Stimulated activated CD8-positive, alpha-beta memory T cell treated with anti-CD3 and anti-CD28 coated beads, Interleukin-12 subunit alpha, Interleukin-12 subunit beta, amount 100 ng/mL, for 4 hours (primary cell): Measurements from ENCODE around the gene FAM83D.
"Not testable (repeated sequence)": the region's sequence is repeated elsewhere in the genome, so short reads cannot be mapped to it uniquely, and the experiment has no call there.

Experiments used
- DNase-seq: peaks from one replicate; pipeline ENCODE4 v3.0.0-alpha.2; 2020; ENCODE audit warnings: low read depth

The FAM83D gene

DNA sequence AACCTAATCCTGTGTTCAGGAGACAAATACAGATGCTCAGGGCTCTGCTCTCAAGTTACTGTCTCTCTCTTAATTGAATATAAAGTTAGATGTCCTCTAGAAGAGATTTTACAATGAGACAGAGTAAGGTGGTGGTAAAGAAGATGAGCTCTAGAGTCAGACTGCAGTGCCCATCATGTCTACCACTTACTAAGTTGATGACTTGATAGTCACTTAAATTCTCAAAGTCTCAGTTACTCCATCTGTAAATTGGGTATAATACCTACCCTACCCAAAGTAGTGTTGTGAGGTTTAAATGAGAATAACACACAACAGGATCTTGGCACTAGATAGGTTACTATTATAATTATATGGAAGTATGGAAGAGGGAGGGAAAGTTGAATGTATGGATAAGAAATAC is 37.5 kb downstream of the FAM83D start:
- no peak for DNase-seq

DNA sequence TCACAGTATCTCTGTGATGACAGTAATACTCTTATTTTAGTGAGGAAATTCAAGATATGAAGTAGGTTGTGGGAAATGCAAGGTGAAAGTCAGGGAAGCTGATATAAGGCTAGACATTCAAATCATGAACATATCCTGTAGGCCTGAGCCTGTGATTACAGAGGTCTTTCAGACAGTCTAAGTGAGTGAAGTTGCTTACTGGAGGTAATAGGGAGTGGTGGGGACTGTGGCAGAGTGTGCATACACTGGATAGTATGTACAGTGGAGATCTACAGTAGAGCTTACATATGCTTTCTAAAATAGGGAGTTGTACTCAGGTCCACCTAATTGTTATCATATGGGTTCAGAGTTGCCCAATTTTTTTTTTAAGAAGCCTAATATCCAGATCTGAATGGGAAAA is 39.0 kb downstream of the FAM83D start:
- no peak for DNase-seq

DNA sequence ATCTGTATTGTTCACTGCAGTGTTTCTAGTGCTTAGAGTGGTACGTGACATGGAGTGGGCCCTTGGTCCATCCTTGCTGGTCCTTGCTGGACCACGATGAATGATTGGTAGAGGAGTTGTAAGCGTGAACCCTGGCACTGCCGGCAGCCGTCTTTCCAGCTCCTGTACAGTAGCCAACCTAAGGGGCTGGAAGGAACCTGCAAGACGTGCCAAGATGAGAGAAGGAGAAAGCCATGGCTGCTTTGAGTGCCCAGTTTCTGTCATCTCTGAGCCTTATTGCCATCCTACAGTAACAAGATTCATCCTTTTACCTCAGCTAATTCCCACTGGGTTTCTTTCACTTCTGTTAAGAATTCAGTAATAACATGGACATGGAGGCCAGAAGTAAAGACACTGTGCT is 41.9 kb downstream of the FAM83D start:
- DNase-seq = no peak

DNA sequence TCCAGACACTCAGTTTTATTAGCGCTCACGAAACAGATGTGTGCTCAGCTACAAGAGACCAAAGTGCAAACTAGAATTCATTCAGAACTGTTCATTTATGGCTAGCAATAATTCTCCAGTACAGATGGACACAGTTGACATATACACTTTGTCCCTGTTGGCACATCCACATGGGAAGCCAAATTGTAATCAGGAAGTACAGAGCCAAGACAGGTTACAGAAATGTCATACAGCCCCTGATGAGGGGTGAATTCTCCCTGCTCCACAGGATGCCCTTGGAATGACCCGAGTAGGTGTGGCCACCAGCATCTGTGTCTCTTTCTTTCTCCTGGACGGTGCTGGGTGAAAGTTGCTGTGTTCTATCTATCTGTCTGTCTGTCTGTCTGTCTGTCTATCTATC is 43.5 kb downstream of the FAM83D start:
- DNase-seq = no peak

DNA sequence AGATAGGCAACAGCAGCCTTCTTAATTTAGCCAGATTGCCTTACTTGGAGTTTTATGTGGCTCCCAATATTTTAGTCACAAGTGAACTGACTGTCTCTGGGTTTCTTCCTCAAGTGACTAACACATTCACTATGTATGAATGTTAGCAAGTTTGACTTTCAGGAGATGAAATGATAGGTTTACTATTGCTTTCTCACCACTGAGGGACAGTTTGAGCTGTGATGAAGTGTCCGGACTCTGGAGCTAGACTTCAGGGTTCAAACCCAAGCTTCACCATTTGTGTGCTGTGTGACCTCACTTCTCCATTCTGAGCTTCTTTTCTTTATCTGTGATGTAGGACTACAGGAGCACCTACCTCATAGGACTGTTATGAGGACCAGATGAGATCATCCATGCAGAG is 44.1 kb downstream of the FAM83D start:
- no peak for DNase-seq

DNA sequence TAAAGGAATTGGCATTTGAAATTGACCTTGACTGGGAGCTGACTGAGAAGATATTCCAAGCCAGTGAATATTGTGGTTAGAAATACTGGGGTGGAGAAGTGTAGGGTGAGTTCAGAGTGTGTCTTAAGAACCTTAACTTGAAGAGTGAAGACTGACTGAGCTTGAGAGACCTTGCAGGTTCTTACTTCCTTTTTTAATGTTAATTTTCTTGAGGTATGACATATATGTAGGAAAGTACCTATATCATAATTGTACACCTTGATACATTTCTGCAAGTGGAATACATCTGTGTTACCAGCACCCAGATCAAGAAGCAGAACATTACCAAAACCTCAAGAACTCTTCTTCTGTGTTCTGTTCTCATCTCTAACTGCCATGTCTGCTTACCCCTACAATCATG is 46.9 kb downstream of the FAM83D start:
- DNase-seq = no peak

DNA sequence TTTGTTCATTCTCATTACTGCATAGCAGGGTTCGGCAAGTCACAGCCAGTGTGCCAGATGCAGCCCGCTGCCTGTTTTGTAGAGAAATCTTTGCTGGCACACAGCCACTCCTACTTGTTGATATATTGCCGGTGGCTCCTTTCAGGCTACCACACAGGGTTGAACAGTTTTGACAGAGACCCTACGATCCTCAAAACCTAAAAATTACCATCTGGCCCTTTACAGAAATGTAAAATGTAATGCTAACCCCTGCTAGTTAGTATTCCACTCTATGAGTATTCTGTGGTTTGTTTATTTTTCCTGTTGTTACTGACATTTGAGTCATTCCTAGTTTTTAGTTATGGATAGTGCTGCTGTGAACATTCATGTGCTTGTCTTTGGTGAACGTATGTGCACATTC is 47.4 kb downstream of the FAM83D start:
- DNase-seq = no peak

DNA sequence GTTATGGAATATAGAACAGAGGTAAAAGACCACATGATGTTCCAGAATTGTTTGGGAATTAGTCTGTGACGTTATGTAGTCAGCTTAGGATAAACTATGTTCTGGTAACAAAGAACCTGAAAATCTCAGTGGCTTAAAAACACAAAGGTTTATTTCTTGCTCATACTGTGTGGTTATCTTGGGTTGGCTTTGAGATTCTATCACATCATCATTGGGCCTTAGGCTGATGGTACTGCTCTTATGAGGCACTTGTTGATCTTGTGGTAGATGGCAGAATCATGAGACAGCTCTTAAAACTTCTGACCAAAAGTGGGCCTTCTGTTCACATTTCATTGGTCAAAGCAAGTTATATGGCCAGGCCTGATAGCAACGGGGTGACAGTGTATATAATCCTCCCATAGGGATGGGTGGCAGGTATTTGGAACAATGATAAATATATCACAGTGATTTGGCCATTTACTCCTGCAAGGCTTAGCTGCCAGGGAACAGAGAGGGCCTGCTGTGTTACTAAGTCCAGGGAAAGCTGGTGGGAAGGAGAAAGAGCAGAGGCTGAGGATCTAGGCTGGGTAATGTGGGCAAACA is 49.4 kb downstream of the FAM83D start:
- no peak for DNase-seq

DNA sequence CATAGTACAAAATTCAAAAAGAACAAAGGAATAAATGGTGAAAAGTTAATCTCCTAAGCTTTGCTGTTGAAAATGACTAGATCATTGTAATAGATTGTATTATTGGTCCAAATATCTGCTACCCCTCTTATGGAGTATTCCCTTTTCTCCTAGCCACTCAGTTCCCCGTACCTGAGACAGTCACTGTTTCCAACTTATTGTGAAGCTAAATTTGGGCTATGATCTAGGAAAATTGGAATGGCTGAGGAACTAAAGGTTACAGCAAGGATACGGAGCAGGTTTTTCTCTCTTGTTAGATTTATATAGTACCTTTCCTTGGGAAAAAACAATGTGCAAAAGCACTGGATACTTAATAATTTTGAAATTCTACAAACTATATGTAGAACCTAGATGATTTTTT is 53.2 kb downstream of the FAM83D start:
- no peak for DNase-seq

DNA sequence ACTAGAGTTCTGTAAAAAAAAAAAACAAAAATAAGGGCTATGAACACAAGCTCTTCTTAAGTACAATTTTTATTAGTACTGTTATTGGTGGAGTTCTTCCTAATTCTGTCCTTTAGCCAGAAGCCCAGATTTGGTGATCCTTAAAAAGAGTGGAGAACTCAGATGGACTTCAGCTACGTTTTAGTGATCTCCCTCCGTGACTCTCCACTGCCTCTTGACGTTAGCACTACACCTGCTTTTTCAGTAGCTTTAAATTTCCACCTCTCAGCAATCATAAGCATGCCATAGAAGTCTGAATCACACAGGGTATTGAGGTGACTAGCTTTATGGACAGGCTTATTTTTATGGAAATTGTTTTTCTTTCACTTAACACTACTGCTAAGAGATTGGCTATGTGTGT is 53.6 kb downstream of the FAM83D start:
- DNase-seq = no peak

DNA sequence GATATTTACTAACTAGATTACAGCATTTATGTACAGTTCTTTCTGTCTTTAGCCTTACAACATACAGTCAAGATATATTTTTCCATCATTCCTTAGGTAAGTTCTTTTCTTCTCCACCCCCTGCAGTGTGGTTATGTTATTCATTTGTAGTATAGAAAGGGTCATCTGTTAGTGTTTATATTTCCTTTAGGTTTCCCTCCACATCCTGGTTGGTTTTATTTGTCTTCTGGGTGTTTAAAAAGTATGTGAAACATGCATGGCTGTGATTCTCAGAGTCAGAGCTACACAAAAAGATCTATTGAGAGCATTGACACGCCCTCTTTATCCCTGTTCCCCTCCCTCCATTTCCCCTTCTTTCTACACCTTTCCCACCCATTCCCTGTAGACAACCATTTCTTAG is 56.1 kb downstream of the FAM83D start:
- no peak for DNase-seq

DNA sequence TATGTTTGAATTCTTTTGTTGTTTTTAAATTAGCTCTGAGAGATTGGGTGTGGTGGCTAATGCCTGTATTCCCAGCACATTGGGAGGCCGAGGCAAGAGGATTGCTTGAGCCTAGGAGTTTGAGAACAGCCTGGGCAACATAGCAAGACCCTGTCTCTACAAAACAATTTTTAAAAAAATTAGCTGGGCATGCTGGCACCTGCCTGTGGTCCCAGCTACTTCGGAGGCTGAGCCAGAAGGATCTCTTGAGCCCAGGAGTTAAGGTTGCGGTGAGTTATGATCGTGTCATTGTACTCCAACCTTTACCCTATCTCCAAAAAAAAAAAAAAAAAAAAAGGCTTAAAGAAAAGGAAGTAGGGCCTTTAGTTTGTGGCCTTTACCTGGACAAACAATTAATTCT is 58.8 kb downstream of the FAM83D start:
- no peak for DNase-seq

DNA sequence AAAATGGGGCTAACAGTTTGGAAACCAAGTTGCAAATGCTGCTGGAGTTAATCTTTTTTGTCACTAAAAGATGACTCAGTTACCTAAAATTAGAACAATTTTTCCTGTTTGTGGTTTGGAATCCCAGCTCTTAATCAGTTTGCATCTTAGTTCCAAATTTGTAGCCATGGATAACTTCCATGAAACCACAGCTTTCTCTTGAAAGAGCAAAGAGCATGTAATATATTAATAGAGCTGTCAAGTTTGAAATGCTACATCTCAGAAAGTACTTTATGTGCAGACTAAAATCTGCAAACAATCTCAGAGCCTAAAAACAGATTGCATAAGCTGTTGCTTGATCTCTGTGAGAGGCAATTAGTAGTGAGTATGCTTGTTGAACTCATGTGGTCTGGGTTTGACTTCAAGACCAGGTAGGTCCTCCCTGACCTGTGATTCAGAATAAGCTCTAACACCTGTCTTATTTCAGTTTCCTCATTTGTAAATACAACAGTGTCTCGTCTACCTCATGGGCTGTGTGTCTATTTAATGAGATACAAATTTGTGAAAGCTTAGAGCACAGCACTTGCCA is 59.5 kb downstream of the FAM83D start:
- DNase-seq = no peak

DNA sequence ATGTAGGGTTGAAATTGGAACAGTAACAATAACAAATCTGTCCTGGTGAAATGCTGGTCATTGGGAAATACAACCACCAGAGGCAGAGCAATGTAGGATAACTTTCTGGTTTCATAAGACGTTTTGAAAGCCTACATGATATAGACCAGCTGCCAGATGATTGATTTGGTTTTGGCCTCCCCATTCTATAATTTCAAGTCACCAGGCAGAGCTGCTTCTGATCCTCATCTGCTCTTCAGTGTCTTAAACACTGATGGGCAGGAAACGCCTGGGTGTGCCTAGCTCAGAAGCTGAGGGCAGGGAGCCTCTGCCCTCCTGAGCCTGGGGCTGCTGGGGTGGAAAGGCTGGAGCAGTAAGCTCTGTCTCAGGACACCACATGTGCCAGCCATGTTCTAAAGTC is 60.4 kb downstream of the FAM83D start:
- DNase-seq = no peak

DNA sequence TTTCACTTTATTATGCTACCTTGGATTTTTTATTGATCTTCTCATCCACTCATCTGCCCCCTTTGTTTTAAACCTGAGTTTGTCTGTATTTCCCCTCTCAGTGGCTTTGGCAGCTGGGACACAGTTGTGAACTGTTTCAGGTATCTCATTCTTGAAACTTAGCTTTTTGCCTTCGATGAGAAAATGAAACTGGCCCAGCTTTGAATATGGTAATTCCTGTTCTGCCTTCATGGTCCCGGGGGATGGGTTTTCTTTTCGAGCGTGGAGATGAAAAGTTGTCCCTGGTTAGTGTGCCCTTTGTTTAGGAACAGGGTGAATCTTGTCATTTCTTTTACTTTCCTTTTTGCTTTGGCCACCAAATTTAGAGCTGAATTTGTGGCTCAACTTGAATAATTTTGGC is 61.6 kb downstream of the FAM83D start:
- DNase-seq = no peak

DNA sequence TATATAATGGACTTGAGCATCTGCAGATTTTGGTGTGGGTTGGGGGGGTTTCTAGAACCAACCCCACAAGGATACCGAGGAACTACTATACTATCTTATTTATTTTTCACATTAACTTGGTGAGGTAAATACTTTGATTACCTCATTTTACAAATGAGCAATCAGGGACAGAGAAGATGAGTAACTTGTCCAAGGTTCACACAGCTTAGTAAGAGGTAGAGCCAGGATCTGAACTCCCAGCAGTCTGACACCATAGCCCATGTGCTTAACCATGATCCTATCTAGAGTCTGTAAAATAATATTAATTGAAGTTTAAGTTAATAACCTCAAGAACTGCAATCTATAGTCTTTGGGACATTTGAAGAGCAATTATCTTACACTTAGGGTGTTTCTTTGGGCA is 64.5 kb downstream of the FAM83D start:
- DNase-seq = no peak

DNA sequence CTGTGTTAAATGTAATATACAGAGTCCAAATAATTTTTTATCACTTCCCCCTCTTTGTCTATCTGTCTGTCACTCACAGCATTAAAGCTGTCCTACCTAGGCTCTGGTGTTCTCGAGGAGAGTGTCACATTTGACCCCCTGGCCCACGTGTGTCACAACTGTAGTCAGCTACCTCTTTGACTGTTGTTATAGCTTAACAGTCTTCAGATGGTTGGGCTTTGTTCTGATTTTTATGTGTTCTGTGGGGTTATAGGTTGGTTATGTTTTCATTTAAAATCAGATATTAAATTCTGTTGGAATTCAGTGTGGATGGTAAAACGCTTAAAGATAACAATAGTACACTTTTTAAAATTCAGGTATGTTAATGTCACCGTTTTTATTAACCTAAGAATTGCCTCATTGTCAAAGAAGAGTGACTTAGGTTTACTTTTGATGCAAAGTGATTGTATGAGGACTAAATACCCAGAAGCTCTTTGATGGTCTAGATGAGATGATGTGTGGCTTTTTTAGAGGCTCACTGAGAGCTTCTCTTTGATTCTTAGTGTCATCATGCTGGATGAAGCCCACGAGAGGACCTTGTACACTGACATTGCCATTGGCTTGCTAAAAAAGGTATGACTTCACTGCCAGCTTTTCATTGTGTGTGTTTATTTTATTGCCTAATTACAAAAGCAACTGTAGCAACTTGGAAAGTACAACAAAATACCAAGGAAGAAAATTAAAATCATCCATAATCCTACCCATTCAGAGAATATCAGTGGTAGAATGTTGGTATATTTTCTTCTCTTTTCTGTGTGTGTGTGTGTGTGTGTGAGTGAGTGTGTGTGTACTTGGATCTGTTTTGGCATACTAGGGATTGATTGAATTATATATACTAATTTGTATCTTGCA is 65.8 kb downstream of the FAM83D start:
- DNase-seq = no peak

DNA sequence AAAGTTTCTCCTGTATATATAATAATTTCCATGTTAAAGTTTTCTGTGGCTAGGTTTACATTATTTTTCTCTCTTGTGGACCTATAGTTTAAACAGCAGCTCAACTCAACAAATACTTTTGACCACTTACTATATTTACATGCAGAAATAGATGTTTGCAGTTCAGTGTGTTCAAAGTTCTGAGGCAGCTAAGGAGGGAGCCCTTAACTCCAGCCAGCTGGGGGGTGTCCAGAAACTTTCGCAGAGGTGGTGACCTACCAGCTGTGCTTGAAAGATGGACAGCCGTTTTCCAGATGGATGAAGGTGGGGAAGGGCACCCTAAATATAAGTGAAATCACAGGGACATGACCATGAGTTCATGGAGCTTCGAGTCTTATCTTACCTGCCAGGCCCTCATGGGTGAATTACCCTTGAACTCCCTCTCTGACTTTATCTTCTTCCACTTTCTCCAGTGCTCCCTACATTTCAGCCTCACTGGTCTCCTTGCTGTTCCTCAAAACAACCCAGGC is 69.4 kb downstream of the FAM83D start:
- no peak for DNase-seq

DNA sequence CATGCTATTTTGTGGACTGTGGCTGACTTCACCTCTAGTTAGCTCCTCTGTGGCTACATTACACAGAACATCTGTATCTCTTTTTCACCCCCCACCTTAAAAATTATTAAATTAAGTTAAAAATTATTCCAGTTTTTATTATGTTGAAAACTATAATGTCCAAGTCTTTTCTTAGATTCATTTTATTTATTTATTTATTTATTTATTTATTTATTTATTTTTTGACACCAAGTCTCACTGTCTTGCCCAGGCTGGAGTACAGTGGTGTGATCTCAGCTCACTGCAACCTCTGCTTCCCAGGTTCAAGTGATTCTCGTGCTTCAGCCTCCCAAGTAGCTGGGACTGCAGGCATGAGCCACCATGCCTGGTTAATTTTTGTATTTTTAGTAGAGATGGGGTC is 70.6 kb downstream of the FAM83D start:
- DNase-seq = not testable (repeated sequence)

DNA sequence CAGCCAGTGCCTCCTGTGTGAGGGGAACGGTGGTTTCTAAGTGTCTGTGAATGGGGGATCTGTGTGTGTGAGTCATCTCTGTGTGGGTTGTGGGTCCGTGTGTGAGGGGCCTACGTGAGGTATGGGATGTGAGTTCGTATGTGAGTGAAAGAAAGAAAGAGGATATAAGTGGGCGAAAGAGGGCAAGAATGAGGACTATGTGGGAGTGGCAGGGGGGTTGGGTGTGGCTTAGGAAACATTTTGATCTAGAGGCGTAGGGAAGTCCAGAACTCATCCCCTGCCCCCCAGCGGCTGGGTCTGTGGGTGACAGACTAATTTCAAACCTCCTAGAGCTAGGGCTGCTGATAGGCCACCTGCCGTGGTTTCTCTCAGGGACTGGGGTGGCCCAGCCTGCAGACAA is 71.4 kb downstream of the FAM83D start:
- DNase-seq = peak; percentile 42

DNA sequence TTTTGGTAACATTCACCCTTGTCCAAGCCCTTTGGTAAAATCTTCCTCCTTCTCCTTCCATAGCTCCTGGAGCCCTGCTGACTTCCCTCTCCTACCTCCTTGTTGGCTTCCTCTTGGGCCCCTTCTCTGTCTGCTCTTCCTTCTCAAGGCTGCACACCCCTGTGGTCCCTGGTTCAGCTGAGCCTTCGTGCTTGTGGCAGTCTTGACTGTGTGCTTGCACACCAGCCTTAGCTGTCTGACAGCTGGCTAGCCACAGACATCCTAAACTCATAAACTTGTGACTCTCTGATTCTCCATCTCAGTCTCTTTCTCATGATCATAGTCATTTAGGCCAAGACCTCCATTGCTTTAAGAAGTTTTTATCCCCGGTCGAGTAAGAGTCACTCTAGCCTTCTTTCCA is 73.0 kb downstream of the FAM83D start:
- no peak for DNase-seq

DNA sequence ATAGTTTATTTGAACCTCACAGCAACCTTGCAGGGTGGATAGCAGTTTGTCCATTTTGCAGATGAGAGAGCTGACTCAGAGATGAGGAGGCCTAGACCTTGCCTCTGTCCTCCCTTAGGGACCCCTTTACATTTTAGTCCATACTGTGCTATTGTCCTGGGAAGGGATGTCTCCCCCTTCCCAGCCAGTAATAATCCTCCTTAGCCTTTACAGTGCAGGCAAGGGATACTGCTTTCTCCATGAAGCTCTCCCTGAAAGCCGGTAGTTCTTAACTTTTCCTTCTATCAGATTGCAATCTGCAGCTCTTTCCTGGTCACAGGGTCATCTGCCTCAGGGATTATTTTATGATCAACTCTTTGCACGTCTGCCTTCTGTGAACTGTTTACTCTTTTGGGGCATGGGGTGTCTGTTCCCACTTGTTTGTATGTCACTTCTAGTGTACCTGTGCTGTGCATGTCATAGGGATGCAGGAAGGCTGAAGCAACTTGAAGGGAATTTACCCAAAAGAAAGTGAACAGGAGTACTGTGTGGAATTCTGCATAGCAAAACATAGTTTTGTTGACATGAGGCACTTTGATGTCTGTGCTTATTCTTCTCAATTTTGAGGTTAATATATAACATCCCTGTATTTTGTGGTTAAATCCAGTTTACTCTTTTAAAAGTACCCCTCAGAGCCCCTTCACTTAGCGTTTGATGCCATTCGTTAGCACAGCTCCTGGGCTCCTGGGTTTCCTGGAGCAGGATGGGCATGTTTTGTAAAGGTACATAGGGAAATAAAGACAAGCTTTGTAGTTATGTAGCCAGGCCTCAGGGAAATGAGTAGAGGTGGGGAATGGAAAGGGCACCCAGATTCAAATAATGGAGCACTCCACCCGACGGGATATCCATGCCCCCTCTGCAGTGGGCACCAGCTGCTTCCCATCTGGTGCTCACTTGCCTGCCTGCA is 74.0 kb downstream of the FAM83D start:
- DNase-seq = no peak
